ENCODE results near the gene ATG16L1. TPM values are rescaled to one million over a fixed set of nuclear protein-coding genes. Genes with fewer than 3 reads are reported as not detected.

The ATG16L1 gene
- total RNA-seq, 4 donors from 2014 or later, result 24.7 to 40.3 (median 30.2) TPM

DNA sequence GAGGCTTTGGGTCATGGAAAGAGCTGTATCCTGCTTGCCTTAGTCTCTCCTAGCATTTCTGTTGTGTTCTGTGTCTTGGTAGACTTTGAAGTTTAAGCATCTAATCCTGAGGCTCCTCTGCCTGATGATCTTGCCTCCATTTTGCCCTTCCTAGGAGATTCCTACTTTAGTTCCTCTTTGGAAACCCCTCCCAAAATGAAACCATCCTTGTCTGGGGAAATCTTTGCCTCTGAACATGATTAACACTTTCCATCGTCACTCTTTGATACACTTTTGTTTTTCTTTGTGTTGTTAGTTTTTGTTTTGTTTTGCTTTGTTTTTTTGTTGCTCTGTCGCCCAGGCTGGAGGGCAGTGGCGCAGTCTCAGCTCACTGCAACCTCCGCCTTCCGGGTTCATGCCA lies 9.2 kb downstream of the ATG16L1 start:
- Histone ChIP-seq H3K9me3 (no peaks in the 10 kb centered on the region), H3K27ac (replicated peaks in 1 of 4) (no peak overlapping the region), H3K4me1 (peaks cover 0 to 4% (median under 1%) of the 10 kb centered on the region in 4 donors), H3K27me3 (no peaks in the 10 kb centered on the region), H3K4me3 (no peak overlapping the region), H3K36me3 (peaks cover 62 to 100% (median 87%) of the 10 kb centered on the region in 4 donors)
- intact Hi-C loops (cut with DNase I), result no loop called here
- DNase-seq (ENCODE audit: extremely low spot score), result no peak
- no peak for TF ChIP-seq POLR2A (IDR thresholded peaks at IDR 0.05; ENCODE audit: low read depth)
- no peak for TF ChIP-seq POLR2AphosphoS5 (IDR thresholded peaks at IDR 0.05)
- TF ChIP-seq, protein P1, sequence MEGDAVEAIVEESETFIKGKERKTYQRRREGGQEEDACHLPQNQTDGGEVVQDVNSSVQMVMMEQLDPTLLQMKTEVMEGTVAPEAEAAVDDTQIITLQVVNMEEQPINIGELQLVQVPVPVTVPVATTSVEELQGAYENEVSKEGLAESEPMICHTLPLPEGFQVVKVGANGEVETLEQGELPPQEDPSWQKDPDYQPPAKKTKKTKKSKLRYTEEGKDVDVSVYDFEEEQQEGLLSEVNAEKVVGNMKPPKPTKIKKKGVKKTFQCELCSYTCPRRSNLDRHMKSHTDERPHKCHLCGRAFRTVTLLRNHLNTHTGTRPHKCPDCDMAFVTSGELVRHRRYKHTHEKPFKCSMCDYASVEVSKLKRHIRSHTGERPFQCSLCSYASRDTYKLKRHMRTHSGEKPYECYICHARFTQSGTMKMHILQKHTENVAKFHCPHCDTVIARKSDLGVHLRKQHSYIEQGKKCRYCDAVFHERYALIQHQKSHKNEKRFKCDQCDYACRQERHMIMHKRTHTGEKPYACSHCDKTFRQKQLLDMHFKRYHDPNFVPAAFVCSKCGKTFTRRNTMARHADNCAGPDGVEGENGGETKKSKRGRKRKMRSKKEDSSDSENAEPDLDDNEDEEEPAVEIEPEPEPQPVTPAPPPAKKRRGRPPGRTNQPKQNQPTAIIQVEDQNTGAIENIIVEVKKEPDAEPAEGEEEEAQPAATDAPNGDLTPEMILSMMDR (IDR thresholded peaks at IDR 0.05), result no peak
- no peak for TF ChIP-seq EP300 (IDR thresholded peaks at IDR 0.05)
- 99% methylated on average over 5 of the region's 5 CpGs for WGBS

DNA sequence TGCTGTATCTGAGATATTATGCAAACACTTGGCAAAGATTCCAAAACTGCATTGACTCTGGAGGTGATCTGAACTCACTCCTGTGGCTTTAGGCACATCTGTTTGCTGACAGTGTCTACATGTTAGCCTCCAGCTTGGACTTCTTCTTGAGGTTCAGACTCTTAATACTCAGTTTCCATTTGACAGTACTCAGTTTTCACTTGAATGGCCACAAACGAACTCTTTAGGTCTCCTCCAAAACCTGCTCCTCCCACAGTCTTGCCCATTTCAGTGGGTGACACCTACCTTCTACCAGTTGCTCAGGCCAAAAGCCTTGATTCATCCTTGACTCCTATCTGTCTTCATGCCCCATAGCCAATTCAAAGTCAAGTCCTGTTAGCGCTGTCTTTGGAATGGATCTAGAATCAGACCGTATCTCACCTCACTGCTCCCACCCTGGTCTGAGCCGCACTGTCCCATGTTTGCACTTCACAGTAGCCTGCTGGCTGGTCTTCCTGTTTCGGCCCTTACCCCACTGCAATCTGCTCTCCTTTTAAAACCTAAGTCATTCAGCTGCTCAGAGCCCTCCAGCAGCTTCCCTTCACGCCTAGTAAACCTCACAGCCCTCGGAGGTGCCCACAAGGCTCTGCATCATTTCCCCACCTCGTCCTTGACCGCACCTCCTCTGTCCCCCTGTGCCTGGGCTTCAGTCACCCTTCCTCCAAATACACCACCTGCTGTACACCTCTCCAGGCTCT lies 10.5 kb downstream of the ATG16L1 start:
- intact Hi-C loops (cut with DNase I), result no loop called here
- no peaks in the 10 kb centered on the region for H3K4me1 ChIP-seq
- H3K27ac ChIP-seq (replicated peaks in 1 of 4), result no peak overlapping the region
- no peak overlapping the region for H3K4me3 ChIP-seq
- 96% methylated on average over 9 of the region's 9 CpGs for WGBS
- no peaks in the 10 kb centered on the region for H3K9me3 ChIP-seq
- no peaks in the 10 kb centered on the region for H3K27me3 ChIP-seq
- no peak for TF ChIP-seq EP300 (IDR thresholded peaks at IDR 0.05)
- TF ChIP-seq, protein P1 (IDR thresholded peaks at IDR 0.05), result no peak
- TF ChIP-seq POLR2AphosphoS5 (IDR thresholded peaks at IDR 0.05), result no peak
- DNase-seq (ENCODE audit: extremely low spot score), result no peak
- H3K36me3 ChIP-seq, result peaks cover 69 to 100% (median 92%) of the 10 kb centered on the region in 4 donors

DNA sequence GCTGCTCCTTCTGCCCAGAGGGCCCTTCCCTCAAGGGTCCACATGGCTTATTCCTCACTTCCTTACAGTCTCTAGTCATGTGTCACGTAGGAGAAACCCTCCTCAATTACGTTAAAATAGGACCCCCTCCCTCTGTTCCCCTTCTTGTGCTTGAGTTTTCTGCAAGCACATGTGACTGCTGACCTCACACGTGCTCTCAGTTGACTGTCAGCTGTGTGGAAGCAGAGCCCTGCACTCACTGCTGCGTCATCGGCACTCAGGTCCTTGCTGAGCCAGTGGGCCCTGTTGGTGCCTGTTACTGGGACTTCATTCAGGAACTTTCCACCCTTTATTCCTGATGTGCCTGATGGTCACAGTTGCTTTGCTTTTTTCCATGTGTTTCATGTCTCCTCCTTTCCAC lies 11.1 kb downstream of the ATG16L1 start:
- intact Hi-C loops (cut with DNase I), result no loop called here
- no peaks in the 10 kb centered on the region for H3K9me3 ChIP-seq

DNA sequence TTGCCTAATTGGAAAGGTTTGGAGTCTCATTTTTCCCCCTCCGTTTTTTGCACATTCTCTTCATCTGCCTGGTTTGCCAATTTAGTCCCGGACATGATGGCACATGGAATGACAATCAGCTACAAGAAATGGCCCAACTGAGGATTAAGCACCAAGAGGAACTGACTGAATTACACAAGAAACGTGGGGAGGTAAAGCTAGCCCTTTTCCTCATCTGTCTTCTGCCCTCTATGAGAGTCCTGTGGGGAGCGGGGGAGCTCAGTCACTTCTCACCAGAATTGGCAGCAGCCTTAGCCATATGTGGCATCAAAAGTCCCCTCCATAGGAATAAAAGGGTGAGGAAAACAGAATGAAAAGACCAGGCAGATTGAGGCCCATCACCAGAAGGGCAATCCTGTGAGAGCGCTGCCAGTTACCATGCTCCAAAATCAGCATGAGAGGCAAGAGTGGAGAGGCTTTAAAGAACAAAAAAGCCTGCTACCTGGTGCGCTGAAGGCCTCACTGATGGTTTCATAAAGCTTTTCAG lies 11.6 kb downstream of the ATG16L1 start:
- DNase-seq (ENCODE audit: extremely low spot score), result no peak
- Histone ChIP-seq H3K9me3 (no peaks in the 10 kb centered on the region), H3K4me1 (no peaks in the 10 kb centered on the region), H3K4me3 (no peak overlapping the region), H3K27ac (replicated peaks in 1 of 4) (no peak overlapping the region), H3K27me3 (no peaks in the 10 kb centered on the region), H3K36me3 (peaks cover 65 to 100% (median 94%) of the 10 kb centered on the region in 4 donors)
- intact Hi-C loops (cut with DNase I), result no loop called here
- 93% methylated on average over 6 of the region's 6 CpGs for WGBS
- TF ChIP-seq EP300 (IDR thresholded peaks at IDR 0.05) (no peak), POLR2A (IDR thresholded peaks at IDR 0.05; ENCODE audit: low read depth) (no peak), POLR2AphosphoS5 (IDR thresholded peaks at IDR 0.05) (no peak)
- TF ChIP-seq, protein P1 (IDR thresholded peaks at IDR 0.05), result no peak

More for the DNA sequence above, 11.1 kb downstream of the ATG16L1 start:
- Histone ChIP-seq H3K27ac (replicated peaks in 1 of 4) (no peak overlapping the region), H3K4me3 (no peak overlapping the region), H3K27me3 (no peaks in the 10 kb centered on the region), H3K36me3 (peaks cover 67 to 100% (median 92%) of the 10 kb centered on the region in 4 donors), H3K4me1 (no peaks in the 10 kb centered on the region)
- TF ChIP-seq POLR2AphosphoS5 (IDR thresholded peaks at IDR 0.05), result no peak
- no peak for DNase-seq (ENCODE audit: extremely low spot score)
- 82% methylated on average over 5 of the region's 5 CpGs for WGBS

DNA sequence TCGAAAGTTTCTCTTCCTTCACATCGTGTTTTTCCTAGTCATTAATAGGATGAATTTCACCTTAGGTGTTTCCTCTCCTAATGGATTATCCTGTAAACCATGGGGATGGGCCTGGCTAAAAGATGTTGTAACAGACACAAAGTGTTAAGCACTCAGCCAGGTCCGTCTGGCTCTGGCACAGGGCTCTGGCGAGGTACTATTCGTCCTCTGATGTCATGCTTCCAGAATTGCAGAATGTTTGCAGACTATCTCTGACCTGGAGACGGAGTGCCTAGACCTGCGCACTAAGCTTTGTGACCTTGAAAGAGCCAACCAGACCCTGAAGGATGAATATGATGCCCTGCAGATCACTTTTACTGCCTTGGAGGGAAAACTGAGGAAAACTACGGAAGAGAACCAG lies 13.2 kb downstream of the ATG16L1 start:
- Histone ChIP-seq H3K4me1 (no peaks in the 10 kb centered on the region), H3K27ac (replicated peaks in 1 of 4) (no peak overlapping the region), H3K4me3 (no peak overlapping the region), H3K36me3 (peaks cover 66 to 100% (median 91%) of the 10 kb centered on the region in 4 donors), H3K27me3 (no peaks in the 10 kb centered on the region), H3K9me3 (no peaks in the 10 kb centered on the region)
- no peak for DNase-seq (ENCODE audit: extremely low spot score)
- TF ChIP-seq, protein P1 (IDR thresholded peaks at IDR 0.05), result no peak
- TF ChIP-seq POLR2A (IDR thresholded peaks at IDR 0.05; ENCODE audit: low read depth) (no peak), POLR2AphosphoS5 (IDR thresholded peaks at IDR 0.05) (no peak), EP300 (IDR thresholded peaks at IDR 0.05) (no peak)
- intact Hi-C loops (cut with DNase I), result no loop called here
- WGBS, result 87% methylated on average over 7 of the region's 8 CpGs

Measured in esophagus muscularis mucosa (tissue), 4 donors.